ENCODE data around the gene TNFSF4.

DNA sequence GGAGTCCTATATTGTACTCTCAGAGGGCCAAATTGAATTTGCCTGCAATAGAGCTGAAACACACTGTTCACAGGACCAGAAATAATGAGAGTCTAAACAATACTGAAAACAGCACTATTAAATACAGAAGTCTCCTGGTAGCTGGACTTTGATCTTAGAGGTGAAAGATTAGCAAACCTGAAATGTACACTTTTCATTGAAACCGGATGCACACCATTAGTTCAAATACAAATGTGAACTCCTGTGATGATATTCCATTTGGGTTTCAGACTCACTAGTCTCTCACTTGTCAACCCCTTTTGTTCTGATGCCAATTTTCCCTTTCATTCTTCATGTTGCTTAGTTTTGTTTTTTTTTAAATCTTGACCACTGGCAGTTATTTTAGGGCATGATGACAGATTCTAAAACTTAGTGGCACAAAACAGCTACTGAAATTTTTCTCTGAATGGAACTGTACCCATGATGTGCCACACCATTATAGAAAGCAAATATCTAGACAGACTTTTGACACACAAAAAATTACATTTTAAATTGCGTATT is 5.9 kb upstream of the TNFSF4 start:
- no peak for TF ChIP-seq GATA2 (IDR thresholded peaks at IDR 0.05; ENCODE audit: low read depth, low read length)
- no peak for TF ChIP-seq GATA3 (IDR thresholded peaks at IDR 0.05; ENCODE audit: low read depth, low read length)

Data from SH-SY5Y (cell line).